ENCODE data around the gene CCNB2. TPM values are rescaled to one million over a fixed set of nuclear protein-coding genes. Genes with fewer than 3 reads are reported as not detected.

Gene CCNB2
- total RNA-seq, 6 experiments from 2014 or later = 0.13 to 2.5 (median 1.6) TPM

DNA sequence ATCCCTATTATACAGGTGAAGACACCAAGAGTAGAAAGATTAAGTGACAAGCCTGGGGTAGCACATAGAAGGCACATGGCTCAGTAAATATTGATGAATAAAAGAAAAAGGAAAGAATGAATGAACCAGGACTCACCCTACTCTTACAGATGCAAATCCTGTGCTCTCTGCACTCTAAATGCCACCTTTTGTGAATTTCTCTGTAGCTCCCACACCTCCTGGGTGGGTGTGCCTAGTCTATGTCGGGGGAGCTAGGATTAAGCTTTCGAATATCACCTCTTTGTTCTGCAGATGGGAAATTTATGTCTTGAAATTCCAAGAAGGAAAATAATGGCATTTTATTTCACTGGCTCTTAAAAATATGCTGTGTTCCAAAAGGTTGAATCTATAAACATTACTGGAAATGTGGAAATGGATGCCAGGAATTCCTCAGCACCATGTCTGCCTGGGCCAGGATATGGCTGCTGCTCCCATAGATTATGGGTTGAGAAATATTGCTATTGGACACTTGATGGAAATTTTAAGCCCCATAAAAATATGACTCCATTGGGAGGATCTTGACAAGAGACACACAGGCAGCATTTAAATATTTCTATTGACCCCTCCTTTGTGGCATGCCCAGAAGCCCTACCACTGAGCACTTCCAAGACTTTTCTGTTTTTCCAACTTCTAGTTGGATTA lies 43.3 kb downstream of the CCNB2 start:
- no peaks in the 10 kb centered on the region for H3K9me3 ChIP-seq
- no peak overlapping the region for H3K4me3 ChIP-seq
- DNase-seq (no peak), ATAC-seq (no peak)
- H3K4me1 ChIP-seq = no peaks in the 10 kb centered on the region
- WGBS (ENCODE audit: insufficient coverage, low coverage, low lambda C conversion rate, missing lambda C conversion rate) = 86% methylated on average over 2 of the region's 2 CpGs
- H3K36me3 ChIP-seq = peaks cover 0 to 32% (median 10%) of the 10 kb centered on the region in 4 donors
- H3K27ac ChIP-seq = no peak overlapping the region
- H3K27me3 ChIP-seq = no peaks in the 10 kb centered on the region
- intact Hi-C loops (cut with DNase I) = no loop called here
- TF ChIP-seq, protein P1, sequence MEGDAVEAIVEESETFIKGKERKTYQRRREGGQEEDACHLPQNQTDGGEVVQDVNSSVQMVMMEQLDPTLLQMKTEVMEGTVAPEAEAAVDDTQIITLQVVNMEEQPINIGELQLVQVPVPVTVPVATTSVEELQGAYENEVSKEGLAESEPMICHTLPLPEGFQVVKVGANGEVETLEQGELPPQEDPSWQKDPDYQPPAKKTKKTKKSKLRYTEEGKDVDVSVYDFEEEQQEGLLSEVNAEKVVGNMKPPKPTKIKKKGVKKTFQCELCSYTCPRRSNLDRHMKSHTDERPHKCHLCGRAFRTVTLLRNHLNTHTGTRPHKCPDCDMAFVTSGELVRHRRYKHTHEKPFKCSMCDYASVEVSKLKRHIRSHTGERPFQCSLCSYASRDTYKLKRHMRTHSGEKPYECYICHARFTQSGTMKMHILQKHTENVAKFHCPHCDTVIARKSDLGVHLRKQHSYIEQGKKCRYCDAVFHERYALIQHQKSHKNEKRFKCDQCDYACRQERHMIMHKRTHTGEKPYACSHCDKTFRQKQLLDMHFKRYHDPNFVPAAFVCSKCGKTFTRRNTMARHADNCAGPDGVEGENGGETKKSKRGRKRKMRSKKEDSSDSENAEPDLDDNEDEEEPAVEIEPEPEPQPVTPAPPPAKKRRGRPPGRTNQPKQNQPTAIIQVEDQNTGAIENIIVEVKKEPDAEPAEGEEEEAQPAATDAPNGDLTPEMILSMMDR (IDR thresholded peaks at IDR 0.05) = no peak
- no peak for TF ChIP-seq POLR2A (IDR thresholded peaks at IDR 0.05)

DNA sequence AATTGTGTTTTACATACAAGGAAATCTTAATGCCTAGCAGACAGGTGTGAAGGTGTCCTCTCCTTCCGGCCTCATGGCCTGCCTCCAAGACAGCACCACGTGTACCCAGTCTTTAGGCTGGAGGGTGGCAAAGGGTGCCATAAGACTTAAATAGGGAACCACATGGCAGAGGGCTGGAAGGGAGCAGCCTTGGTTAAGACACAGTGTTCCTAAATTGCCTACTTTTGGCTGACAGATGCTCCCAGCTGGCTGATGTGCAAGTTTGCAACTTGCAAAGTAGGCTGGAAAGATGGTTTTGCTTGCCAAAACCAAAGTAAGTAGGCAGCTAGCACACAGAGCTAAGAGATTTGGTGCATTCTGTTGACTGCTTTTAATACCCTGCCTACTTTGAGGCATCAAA lies 45.2 kb downstream of the CCNB2 start:
- Histone ChIP-seq H3K36me3 (peaks cover 0 to 36% (median 15%) of the 10 kb centered on the region in 4 donors), H3K4me3 (no peak overlapping the region), H3K27ac (no peak overlapping the region), H3K4me1 (no peaks in the 10 kb centered on the region), H3K27me3 (no peaks in the 10 kb centered on the region), H3K9me3 (no peaks in the 10 kb centered on the region)
- ATAC-seq (no peak), DNase-seq (no peak)
- TF ChIP-seq POLR2A (IDR thresholded peaks at IDR 0.05) = no peak
- TF ChIP-seq, protein P1 (IDR thresholded peaks at IDR 0.05) = no peak
- intact Hi-C loops (cut with DNase I) = no loop called here
- WGBS (ENCODE audit: insufficient coverage, low coverage, low lambda C conversion rate, missing lambda C conversion rate) = 100% methylated on average over 1 of the region's 2 CpGs

DNA sequence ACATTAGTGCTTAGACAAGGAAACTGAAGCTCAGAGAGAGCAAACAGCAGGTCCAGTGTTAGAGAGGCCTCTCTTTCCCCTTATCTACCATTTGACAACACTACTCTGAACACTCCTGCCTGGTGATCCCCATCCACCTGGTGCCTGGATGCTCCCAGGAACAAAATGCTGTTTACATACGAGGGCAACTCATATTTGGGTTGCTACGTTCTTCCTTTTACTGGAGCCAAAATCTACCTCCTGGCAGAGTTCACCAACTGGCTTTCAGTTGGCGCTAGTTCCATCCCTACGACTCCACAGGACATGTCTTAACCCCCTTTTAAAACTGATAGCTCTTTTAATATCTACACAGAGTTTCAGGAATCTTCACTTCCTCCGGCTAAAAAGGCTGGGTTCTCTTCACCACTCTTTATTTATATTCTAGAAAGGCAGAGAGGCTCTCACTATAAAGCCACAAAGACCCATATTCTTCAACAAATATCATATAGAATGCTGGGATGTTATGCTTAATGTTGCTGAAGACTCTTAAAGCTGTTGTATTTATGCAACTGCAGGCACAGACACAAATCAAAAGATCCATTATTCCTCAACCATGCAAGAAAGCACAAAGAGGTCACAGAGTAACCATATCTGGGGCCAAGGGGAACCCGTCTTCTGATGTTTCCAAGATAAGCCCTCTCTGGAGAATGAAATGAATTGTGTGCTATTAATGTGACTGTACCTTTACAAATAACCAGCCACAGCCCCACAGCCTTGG lies 47.9 kb downstream of the CCNB2 start:
- 92% methylated on average over 4 of the region's 6 CpGs for WGBS (ENCODE audit: insufficient coverage, low coverage, low lambda C conversion rate, missing lambda C conversion rate)
- H3K27me3 ChIP-seq = no peaks in the 10 kb centered on the region
- no peaks in the 10 kb centered on the region for H3K4me1 ChIP-seq
- DNase-seq (no peak), ATAC-seq (no peak)
- no peak overlapping the region for H3K27ac ChIP-seq
- no peaks in the 10 kb centered on the region for H3K9me3 ChIP-seq
- TF ChIP-seq, protein P1 (IDR thresholded peaks at IDR 0.05) = no peak
- no peak for TF ChIP-seq POLR2A (IDR thresholded peaks at IDR 0.05)
- H3K36me3 ChIP-seq = peaks cover 0 to 45% (median 16%) of the 10 kb centered on the region in 4 donors
- H3K4me3 ChIP-seq = no peak overlapping the region
- intact Hi-C loops (cut with DNase I) = no loop called here

DNA sequence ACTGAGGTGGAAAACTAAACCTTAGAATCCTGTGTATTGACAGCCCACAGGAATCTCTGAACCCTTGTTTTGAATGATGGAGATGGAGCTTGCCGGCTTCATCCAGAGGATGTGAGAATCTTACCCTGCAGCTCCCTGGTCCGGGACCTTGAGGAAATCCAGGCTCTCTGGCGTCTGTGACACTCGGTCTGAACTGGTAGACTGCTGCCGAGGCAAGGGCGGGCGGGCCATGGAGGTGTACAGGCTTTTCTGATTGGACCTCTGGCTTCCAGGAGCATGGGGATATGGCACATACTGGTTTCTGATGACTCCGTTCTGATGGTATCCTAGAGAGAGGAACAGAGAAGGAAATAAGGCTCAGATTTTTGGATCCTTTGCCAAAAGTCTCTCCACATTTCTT lies 48.5 kb downstream of the CCNB2 start:
- ATAC-seq (no peak), DNase-seq (peak in 1 of 3 donors; percentile 28)
- Histone ChIP-seq H3K9me3 (no peaks in the 10 kb centered on the region), H3K4me3 (no peak overlapping the region), H3K27ac (no peak overlapping the region), H3K4me1 (no peaks in the 10 kb centered on the region), H3K36me3 (peaks cover 0 to 48% (median 17%) of the 10 kb centered on the region in 4 donors), H3K27me3 (no peaks in the 10 kb centered on the region)
- 80% methylated on average over 3 of the region's 8 CpGs for WGBS (ENCODE audit: insufficient coverage, low coverage, low lambda C conversion rate, missing lambda C conversion rate)
- TF ChIP-seq, protein P1 (IDR thresholded peaks at IDR 0.05) = no peak
- TF ChIP-seq POLR2A (IDR thresholded peaks at IDR 0.05) = no peak
- intact Hi-C loops (cut with DNase I) = no loop called here

Data from right lobe of liver (tissue), 6 donors.